K562 (cell line): ENCODE data around the gene OBP2A. TPM values are rescaled to one million over a fixed set of nuclear protein-coding genes. Genes with fewer than 3 reads are reported as not detected.

ENCODE experiments used
- ATAC-seq: fragments of 200-7000 bp; cut with Tn5 transposase; 3 replicates; pipeline ENCODE4 v1.9.1; 2020; ENCODE audit warnings: moderate library complexity
- BruUV-seq: library from RNA; stranded (reverse); fragments of 400-500 nt; replicated peaks from 2 replicates; lab custom pipeline; 2021; lab: Mats Ljungman, UMichigan
- CTCF ChIA-PET: fragments of 300-600 bp; formaldehyde crosslinking; extraction: SDS; loops from one replicate; lab custom pipeline; 2021; ENCODE audit warnings: low intra/inter-chr PET ratio; lab: Yijun Ruan, JAX
- POLR2A ChIA-PET: fragments of 300-600, 350-650 bp; sonication (Branson Sonifier 250); formaldehyde crosslinking; extraction: SDS; loops from one replicate; lab custom pipeline; 2021; ENCODE audit warnings: antibody characterized with exemption, inconsistent platforms; lab: Yijun Ruan, JAX
- DNase-seq, 4 experiments: peaks; one replicate each; pipeline versions ENCODE4 v3.0.0 to v3.0.0-alpha.2; 2011 to 2018; ENCODE audit warnings: low spot score in 3 of 4, mixed read lengths in 3 of 4; ENCODE audit errors: extremely low read depth in 1 of 4
- FAIRE-seq: peaks from 2 replicates; lab custom pipeline; 2011; peaks lifted over from hg19 to GRCh38; lab: Jason Lieb, UNC
- H2AFZ ChIP-seq: 2 replicates; pipeline ENCODE4 v1.6.0; 2011; ENCODE audit warnings: low read depth, low read length, control low read depth, inconsistent platforms
- H3K27ac ChIP-seq: fragments of 200-600 bp; 3 replicates; pipeline ENCODE4 v1.8.0; 2011; ENCODE audit warnings: low read depth, mild to moderate bottlenecking, control low read depth, inconsistent platforms, low read length, moderate library complexity, mixed read lengths; ENCODE audit errors: extremely low read depth
- H3K27me3 ChIP-seq, 2 experiments: fragments of 300-600 bp in 1 of 2; 2 replicates in 1 of 2; 3 replicates in 1 of 2; pipeline versions ENCODE4 v1.6.0 to v1.8.0; 2011; ENCODE audit warnings: inconsistent platforms in 2 of 2, low read length in 2 of 2, mild to moderate bottlenecking in 1 of 2, mixed read lengths in 1 of 2, moderate library complexity in 1 of 2; ENCODE audit not compliant: control insufficient read depth in 2 of 2, insufficient read depth in 2 of 2
- H3K36me3 ChIP-seq: fragments of 300-600 bp; 3 replicates; pipeline ENCODE4 v1.8.0; 2011; ENCODE audit warnings: mild to moderate bottlenecking, low read length, inconsistent platforms; ENCODE audit not compliant: control insufficient read depth, insufficient read depth
- H3K4me1 ChIP-seq, 2 experiments: fragments of 200-600 bp in 1 of 2; replicated peaks in 1 of 2; 2 replicates in 1 of 2; 3 replicates in 1 of 2; pipeline versions ENCODE4 v1.5.1 to v1.8.0; 2011; ENCODE audit warnings: inconsistent platforms in 2 of 2, low read length in 2 of 2, mild to moderate bottlenecking in 1 of 2, mixed read lengths in 1 of 2, moderate library complexity in 1 of 2; ENCODE audit not compliant: control insufficient read depth in 2 of 2, insufficient read depth in 2 of 2
- H3K4me2 ChIP-seq: 2 replicates; pipeline ENCODE4 v1.6.1; 2011; ENCODE audit warnings: low read length, control low read depth, inconsistent platforms, mixed read lengths; ENCODE audit not compliant: insufficient read depth
- H3K4me3 ChIP-seq: fragments of 200-600 bp; sonication (generic), shearing (Covaris generic); 2 replicates; pipeline ENCODE4 v1.5.1; 2016; ENCODE audit warnings: control low read depth, inconsistent platforms
- H3K79me2 ChIP-seq: fragments of 200-600 bp; 3 replicates; pipeline ENCODE4 v1.8.0; 2011; ENCODE audit warnings: low read length, inconsistent platforms; ENCODE audit not compliant: control insufficient read depth, insufficient read depth
- H3K9ac ChIP-seq, 2 experiments: 2 replicates each; pipeline versions ENCODE4 v1.6.0 to v1.6.1; 2011; ENCODE audit warnings: low read depth in 2 of 2, low read length in 2 of 2, control low read depth in 1 of 2, inconsistent platforms in 1 of 2, mild to moderate bottlenecking in 1 of 2, mixed read lengths in 1 of 2; ENCODE audit not compliant: insufficient read depth in 1 of 2
- H3K9me1 ChIP-seq: one replicate; pipeline ENCODE4 v1.6.0; 2011; ENCODE audit warnings: inconsistent platforms, mild to moderate bottlenecking, low read length, moderate library complexity; ENCODE audit not compliant: control insufficient read depth, insufficient read depth
- H3K9me3 ChIP-seq: replicated peaks from 2 replicates; pipeline ENCODE4 v1.5.1; 2011; ENCODE audit warnings: low read depth, low read length, inconsistent platforms; ENCODE audit not compliant: control insufficient read depth, insufficient read depth
- H4K20me1 ChIP-seq: replicated peaks from 2 replicates; pipeline ENCODE4 v1.6.1; 2011; ENCODE audit warnings: low read length, inconsistent platforms, mixed read lengths; ENCODE audit not compliant: control insufficient read depth, insufficient read depth
- E2F6 ChIP-seq, 2 experiments: IDR thresholded peaks; 2 replicates each; pipeline ENCODE4 v1.6.1; 2011; ENCODE audit warnings: borderline replicate concordance in 1 of 2, control low read depth in 1 of 2, low read depth in 1 of 2, low read length in 1 of 2, mild to moderate bottlenecking in 1 of 2, mixed read lengths in 1 of 2, moderate library complexity in 1 of 2; ENCODE audit not compliant: insufficient read depth in 1 of 2, insufficient read length in 1 of 2, poor library complexity in 1 of 2, severe bottlenecking in 1 of 2; ENCODE audit errors: extremely low read depth in 1 of 2
- ELF2 ChIP-seq: fragments of 250-450 bp; sonication (Bioruptor Pico); IDR thresholded peaks from 2 replicates; pipeline ENCODE4 v1.5.0; 2021; ENCODE audit warnings: mild to moderate bottlenecking
- FIP1L1 ChIP-seq: fragments of 200-400 bp; formaldehyde crosslinking; IDR thresholded peaks from 2 replicates; pipeline ENCODE4 v1.6.1; 2018; ENCODE audit warnings: mild to moderate bottlenecking, low read depth, low read length; ENCODE audit not compliant: poor library complexity, severe bottlenecking
- MBD1 ChIP-seq: fragments of 250-450 bp; sonication (Bioruptor Pico); IDR thresholded peaks from 2 replicates; pipeline ENCODE4 v1.8.0; 2022; ENCODE audit warnings: inconsistent platforms
- MLX ChIP-seq, 2 experiments: fragments of 450-650 bp in 1 of 2; sonication (generic) in 1 of 2; formaldehyde crosslinking; conservative IDR thresholded peaks; 2 replicates each; pipeline versions ENCODE4 v1.4.0 to v1.8.1; 2020 to 2022; ENCODE audit warnings: mild to moderate bottlenecking in 1 of 2, missing genetic modification reagents in 1 of 2
- PBX2 ChIP-seq, 2 experiments: IDR thresholded peaks in 1 of 2; conservative IDR thresholded peaks in 1 of 2; 2 replicates each; pipeline ENCODE4 v1.6.1; 2016; ENCODE audit warnings: low read depth in 2 of 2, mild to moderate bottlenecking in 1 of 2, missing compliant biosample characterization in 1 of 2, missing genetic modification characterization in 1 of 2, moderate library complexity in 1 of 2
- RBM22 ChIP-seq: fragments of 200-400 bp; formaldehyde crosslinking; IDR thresholded peaks from 2 replicates; pipeline ENCODE4 v1.6.1; 2018; ENCODE audit warnings: low read length, low read depth; ENCODE audit not compliant: poor library complexity, severe bottlenecking
- SMARCC2 ChIP-seq: fragments of 450-650 bp; IDR thresholded peaks from 2 replicates; pipeline ENCODE4 v1.6.1; 2017; ENCODE audit warnings: antibody characterized with exemption, moderate library complexity, mild to moderate bottlenecking, low read depth
- THAP7 ChIP-seq: fragments of 250-450 bp; sonication (Bioruptor Pico); IDR thresholded peaks from 2 replicates; pipeline ENCODE4 v1.5.0; 2021
- ZNF174 ChIP-seq: fragments of 250-450 bp; sonication (Bioruptor Pico); IDR thresholded peaks from 2 replicates; pipeline ENCODE4 v1.4.0; 2020; ENCODE audit warnings: mild to moderate bottlenecking
- WGBS: fragments of 100-300 bp; shearing (Covaris generic); methylation state at CpG from one replicate; pipeline ENCODE4 v1.1.6; 2016; ENCODE audit warnings: low coverage, mixed read lengths; ENCODE audit not compliant: insufficient coverage; ENCODE audit errors: missing lambda C conversion rate; 5-methylcytosine and 5-hydroxymethylcytosine counted together
- in situ Hi-C: fragments of 300-500 bp; cut with MboI; formaldehyde crosslinking; loops from 4 replicates; pipeline ENCODE4 v1.15.0; 2018; ENCODE audit warnings: inconsistent platforms, mixed read lengths
- intact Hi-C: fragments of 100-400 bp; cut with micrococcal nuclease; formaldehyde crosslinking; loops from 2 replicates; pipeline ENCODE4 v1.14.2; 2022
- polyA plus RNA-seq, 8 experiments: library from polyadenylated mRNA; depleted of rRNA in 4 of 8; stranded (reverse) in 5 of 8; unstranded in 3 of 8; fragments of >200 nt; fragmentation: Nextera tagmentation in 2 of 8; fragmentation: Illumina TruSeq in 1 of 8; extraction: Ambion mirVana in 2 of 8; extraction: Trizol in 1 of 8; gene quantifications; 2 replicates each; pipeline versions ENCODE4 v1.2.1 to v1.2.3, GENCODE V29; 2011 to 2014; ENCODE audit warnings: inconsistent platforms in 1 of 8, missing spikeins in 1 of 8
- total RNA-seq, 7 experiments: library from RNA; depleted of rRNA in 6 of 7; stranded (reverse); fragments of >200 nt in 6 of 7; fragmentation: Illumina TruSeq in 2 of 7; extraction: Trizol in 2 of 7; gene quantifications; 2 replicates each; pipeline versions ENCODE4 v1.2.1 to v1.2.3, GENCODE V29; 2011 to 2021; ENCODE audit warnings: low replicate concordance in 1 of 7

OBP2A gene
- total and polyA plus RNA-seq, 9 of the 15 experiments (the other 6 are each of a cell fraction or from before 2014, with no cell fraction given), result not detected

GRCh38 chr9:135565636-135566035, 19.7 kb downstream of the OBP2A start (continued):
- TF ChIP-seq ZNF174 (CRISPR knock-in tag) (no peak), E2F6 (IDR thresholded peaks at IDR 0.05; ENCODE audit: borderline replicate concordance in 1 of 2, extremely low read depth in 1 of 2, insufficient read depth in 1 of 2, insufficient read length in 1 of 2, low read depth in 1 of 2, low read length in 1 of 2, poor library complexity in 1 of 2, severe bottlenecking in 1 of 2) (no peak), MLX (CRISPR knock-in tag; conservative IDR thresholded peaks at IDR 0.05) (no peak)

- Histone ChIP-seq H3K79me2 (no peaks in the 10 kb centered on the region), H3K36me3 (no peaks in the 10 kb centered on the region), H4K20me1 (no peaks in the 10 kb centered on the region), H3K9ac (no peak overlapping the region; a peak in 1 of 4 replicates), H3K27ac (no peak overlapping the region), H3K27me3 (peaks cover 6 to 49% of the 10 kb centered on the region in 2 experiments; a peak in 3 of 5 replicates), H3K9me3 (no peaks in the 10 kb centered on the region), H3K4me1 (peaks cover 0 to 9% of the 10 kb centered on the region in 2 experiments; a peak in 2 of 5 replicates), H3K4me2 (no peak overlapping the region), H3K9me1 (peaks cover 4% of the 10 kb centered on the region), H2AFZ (no peak overlapping the region), H3K4me3 (no peak overlapping the region)
- in situ Hi-C loops, result no loop called here
- CTCF ChIA-PET, result no interaction called here
- POLR2A ChIA-PET, result interaction anchor here (0.6 kb wide), 1 partner anchor 33 kb away, joined by 3 read pairs; no protein-coding TSS in a partner anchor
- DNase-seq, result no peak
- no peak for FAIRE-seq
- no peak for ATAC-seq
- BruUV-seq, result no TSS peak
- intact Hi-C loops, result no loop called here
- 0% methylated on average over 10 of the region's 10 CpGs for WGBS
- TF ChIP-seq THAP7 (CRISPR knock-in tag) (no peak), SMARCC2 (no peak), PBX2 (CRISPR knock-in tag; IDR thresholded peaks at IDR 0.05; ENCODE audit: low read depth) (no peak), PBX2 (tag; conservative IDR thresholded peaks at IDR 0.05; ENCODE audit: low read depth) (no peak), ELF2 (no peak), RBM22 (no peak), FIP1L1 (no peak), MBD1 (CRISPR knock-in tag) (no peak)
Observed at GRCh38 chr9:135566552-135566951, 20.6 kb downstream of the OBP2A start.
